Endothelial cell of umbilical vein (primary cell): ENCODE results near the gene HCN1. TPM values are rescaled to one million over a fixed set of nuclear protein-coding genes. Genes with fewer than 3 reads are reported as not detected.

Experiments
- BruUV-seq: library from RNA; stranded (reverse); fragments of 400-500 nt; replicated peaks from 2 replicates; lab custom pipeline; 2021; lab: Mats Ljungman, UMichigan
- CTCF ChIA-PET: fragments of 300-600, 350-600 bp; sonication (Branson Sonifier 250); formaldehyde crosslinking; loops from one replicate; lab custom pipeline; 2021; ENCODE audit warnings: antibody characterized with exemption, inconsistent platforms; lab: Charles Lee
- POLR2A ChIA-PET: fragments of 300-600, 350-600 bp; sonication (Branson Sonifier 250); formaldehyde crosslinking; loops from one replicate; lab custom pipeline; 2021; ENCODE audit warnings: antibody characterized with exemption, inconsistent platforms; lab: Charles Lee
- DNase-seq: peaks from one replicate; pipeline ENCODE4 v3.0.0-alpha.2; 2011; ENCODE audit warnings: low read depth, low spot score
- FAIRE-seq: peaks from 2 replicates; lab custom pipeline; 2011; peaks lifted over from hg19 to GRCh38; lab: Jason Lieb, UNC
- H2AFZ ChIP-seq: 2 replicates; pipeline ENCODE4 v1.6.0; 2012; ENCODE audit warnings: low read depth, low read length, control low read depth, inconsistent platforms
- H3K27ac ChIP-seq: 2 replicates; pipeline ENCODE4 v1.5.1; 2011; ENCODE audit warnings: low read depth, mild to moderate bottlenecking, control low read depth, low read length, moderate library complexity; ENCODE audit not compliant: insufficient read depth
- H3K27me3 ChIP-seq, 2 experiments: 2 replicates each; pipeline versions ENCODE4 v1.6.0 to v1.6.1; 2011; ENCODE audit warnings: low read length in 2 of 2, mixed read lengths in 1 of 2; ENCODE audit not compliant: control insufficient read depth in 2 of 2, insufficient read depth in 2 of 2
- H3K36me3 ChIP-seq, 2 experiments: 2 replicates in 1 of 2; 3 replicates in 1 of 2; pipeline ENCODE4 v1.5.1; 2011; ENCODE audit warnings: low read length in 2 of 2, mild to moderate bottlenecking in 1 of 2, moderate library complexity in 1 of 2; ENCODE audit not compliant: control insufficient read depth in 2 of 2, insufficient read depth in 2 of 2; ENCODE audit errors: extremely low read depth in 1 of 2
- H3K4me1 ChIP-seq: 3 replicates; pipeline ENCODE4 v1.5.1; 2011; ENCODE audit warnings: mild to moderate bottlenecking, low read length; ENCODE audit not compliant: control insufficient read depth, insufficient read depth; ENCODE audit errors: extremely low read depth
- H3K4me2 ChIP-seq: 2 replicates; pipeline ENCODE4 v1.6.1; 2011; ENCODE audit warnings: low read length, control low read depth, mixed read lengths; ENCODE audit not compliant: insufficient read depth
- H3K4me3 ChIP-seq, 3 experiments: fragments of 200-600 bp in 1 of 3; sonication (generic), shearing (Covaris generic) in 1 of 3; replicated peaks in 1 of 3; 2 replicates each; pipeline ENCODE4 v1.5.1; 2011 to 2016; ENCODE audit warnings: control low read depth in 3 of 3, low read length in 3 of 3, mild to moderate bottlenecking in 2 of 3, inconsistent platforms in 1 of 3, low read depth in 1 of 3, moderate library complexity in 1 of 3; ENCODE audit not compliant: insufficient read depth in 1 of 3
- H3K79me2 ChIP-seq: 2 replicates; pipeline ENCODE4 v1.6.0; 2012; ENCODE audit warnings: low read length, inconsistent platforms; ENCODE audit not compliant: control insufficient read depth, insufficient read depth
- H3K9ac ChIP-seq: replicated peaks from 2 replicates; pipeline ENCODE3; 2011; ENCODE audit warnings: low read length, control low read depth; ENCODE audit not compliant: insufficient read depth; ENCODE audit errors: extremely low read depth
- H3K9me1 ChIP-seq: replicated peaks from 3 replicates; pipeline ENCODE4 v1.6.0; 2011; ENCODE audit warnings: mild to moderate bottlenecking, low read length; ENCODE audit not compliant: control insufficient read depth, insufficient read depth; ENCODE audit errors: extremely low read depth
- H3K9me3 ChIP-seq: replicated peaks from 2 replicates; pipeline ENCODE4 v1.5.1; 2012; ENCODE audit warnings: low read length, inconsistent platforms; ENCODE audit not compliant: control insufficient read depth, insufficient read depth
- H4K20me1 ChIP-seq: replicated peaks from 2 replicates; pipeline ENCODE3; 2011; ENCODE audit warnings: mild to moderate bottlenecking, low read length; ENCODE audit not compliant: control insufficient read depth, insufficient read depth; ENCODE audit errors: extremely low read depth
- EZH2 ChIP-seq: IDR thresholded peaks from 2 replicates; pipeline ENCODE4 v1.6.1; 2012; ENCODE audit warnings: borderline replicate concordance, low read depth, mild to moderate bottlenecking, moderate library complexity, low read length, inconsistent platforms; ENCODE audit not compliant: severe bottlenecking
- FOS ChIP-seq: IDR thresholded peaks from 2 replicates; pipeline ENCODE4 v1.6.1; 2011; ENCODE audit warnings: mild to moderate bottlenecking, low read length, moderate library complexity, borderline replicate concordance; ENCODE audit not compliant: insufficient read depth
- GATA2 ChIP-seq: IDR thresholded peaks from 2 replicates; pipeline ENCODE4 v1.7.0; 2011; ENCODE audit warnings: low read depth, mild to moderate bottlenecking, moderate library complexity, mixed read lengths, low read length; ENCODE audit not compliant: insufficient read length, insufficient read depth
- JUN ChIP-seq: IDR thresholded peaks from 2 replicates; pipeline ENCODE4 v1.6.1; 2011; ENCODE audit warnings: borderline replicate concordance, low read depth; ENCODE audit not compliant: insufficient read length, insufficient read depth
- MAX ChIP-seq: IDR thresholded peaks from 2 replicates; pipeline ENCODE4 v1.6.1; 2011; ENCODE audit not compliant: insufficient read depth, insufficient read length
- MYC ChIP-seq: IDR thresholded peaks from one replicate; pipeline ENCODE4 v1.6.1; 2011; ENCODE audit warnings: mild to moderate bottlenecking, low read depth, low read length
- POLR2A ChIP-seq: IDR thresholded peaks from 2 replicates; pipeline ENCODE4 v1.6.1; 2012; ENCODE audit warnings: low read depth, mild to moderate bottlenecking, control low read depth, low read length
- POLR2AphosphoS5 ChIP-seq: IDR thresholded peaks from 2 replicates; pipeline ENCODE4 v1.6.1; 2012; ENCODE audit warnings: low read depth, mild to moderate bottlenecking, control low read depth, low read length, moderate library complexity; ENCODE audit not compliant: insufficient read depth
- dilution Hi-C: fragments of 300-500 bp; cut with MboI; formaldehyde crosslinking; loops from one replicate; pipeline ENCODE4 v1.15.0; 2019; ENCODE audit warnings: low sequenced_read_pairs; ENCODE audit not compliant: extremely low pct_ligation_motif_present
- intact Hi-C: fragments of 100-400 bp; cut with micrococcal nuclease; formaldehyde crosslinking; loops from one replicate; pipeline ENCODE4 v1.10.0; 2022
- polyA plus RNA-seq, 4 experiments: library from polyadenylated mRNA; depleted of rRNA in 3 of 4; stranded (reverse) in 3 of 4; unstranded in 1 of 4; fragments of >200 nt; gene quantifications; 2 replicates each; pipeline versions ENCODE4 v1.2.1 to v1.2.3, GENCODE V29; 2011 to 2012; ENCODE audit warnings: missing spikeins in 1 of 4
- total RNA-seq: library from RNA; stranded (reverse); gene quantifications from 2 replicates; pipeline ENCODE4 v1.2.3, GENCODE V29; 2021
- TF ChIP-seq, protein P1 (sequence below), 2 donors: IDR thresholded peaks; 1 replicate in 1 of 2; 2 replicates in 1 of 2; pipeline ENCODE4 v1.5.1; 2011; ENCODE audit warnings: low read length in 2 of 2, mild to moderate bottlenecking in 2 of 2, moderate library complexity in 2 of 2, control low read depth in 1 of 2, inconsistent platforms in 1 of 2, low read depth in 1 of 2; ENCODE audit not compliant: insufficient read depth in 1 of 2; ENCODE audit errors: extremely low read depth in 1 of 2

HCN1 gene
- total and polyA plus RNA-seq, 2 donors (not counting 3 experiments of a cell fraction or from before 2014, with no cell fraction given) = not detected

- ChIA-PET CTCF (no interaction called here), POLR2A (no interaction called here)
- H2AFZ ChIP-seq = no peak overlapping the region
- H3K9ac ChIP-seq = no peak overlapping the region
- no peak overlapping the region for H3K4me2 ChIP-seq
- FAIRE-seq = no peak
- intact Hi-C loops (no loop called here), dilution Hi-C loops (no loop called here)
- H3K27me3 ChIP-seq = no peaks in the 10 kb centered on the region
- H3K4me1 ChIP-seq = no peaks in the 10 kb centered on the region
- no peaks in the 10 kb centered on the region for H3K36me3 ChIP-seq
- no peaks in the 10 kb centered on the region for H3K9me1 ChIP-seq
- no TSS peak for BruUV-seq
- H3K9me3 ChIP-seq = no peaks in the 10 kb centered on the region
- H3K27ac ChIP-seq = no peak overlapping the region
- TF ChIP-seq, protein P1, sequence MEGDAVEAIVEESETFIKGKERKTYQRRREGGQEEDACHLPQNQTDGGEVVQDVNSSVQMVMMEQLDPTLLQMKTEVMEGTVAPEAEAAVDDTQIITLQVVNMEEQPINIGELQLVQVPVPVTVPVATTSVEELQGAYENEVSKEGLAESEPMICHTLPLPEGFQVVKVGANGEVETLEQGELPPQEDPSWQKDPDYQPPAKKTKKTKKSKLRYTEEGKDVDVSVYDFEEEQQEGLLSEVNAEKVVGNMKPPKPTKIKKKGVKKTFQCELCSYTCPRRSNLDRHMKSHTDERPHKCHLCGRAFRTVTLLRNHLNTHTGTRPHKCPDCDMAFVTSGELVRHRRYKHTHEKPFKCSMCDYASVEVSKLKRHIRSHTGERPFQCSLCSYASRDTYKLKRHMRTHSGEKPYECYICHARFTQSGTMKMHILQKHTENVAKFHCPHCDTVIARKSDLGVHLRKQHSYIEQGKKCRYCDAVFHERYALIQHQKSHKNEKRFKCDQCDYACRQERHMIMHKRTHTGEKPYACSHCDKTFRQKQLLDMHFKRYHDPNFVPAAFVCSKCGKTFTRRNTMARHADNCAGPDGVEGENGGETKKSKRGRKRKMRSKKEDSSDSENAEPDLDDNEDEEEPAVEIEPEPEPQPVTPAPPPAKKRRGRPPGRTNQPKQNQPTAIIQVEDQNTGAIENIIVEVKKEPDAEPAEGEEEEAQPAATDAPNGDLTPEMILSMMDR (IDR thresholded peaks at IDR 0.05; ENCODE audit: extremely low read depth in 1 of 2, insufficient read depth in 1 of 2, low read depth in 1 of 2, low read length in 2 of 2) = no peak
- TF ChIP-seq EZH2 (no peak), FOS (no peak), MAX (no peak), MYC (no peak), POLR2AphosphoS5 (no peak), GATA2 (no peak), JUN (no peak), POLR2A (no peak)
- H3K4me3 ChIP-seq = no peak overlapping the region
- no peaks in the 10 kb centered on the region for H3K79me2 ChIP-seq
- H4K20me1 ChIP-seq = no peaks in the 10 kb centered on the region
- no peak for DNase-seq
These were observed 435.1 kb downstream of the HCN1 start for GRCh38 chr5:45261125-45261524.
